ENCODE data around the gene KLHL29. TPM values are rescaled to one million over a fixed set of nuclear protein-coding genes. Genes with fewer than 3 reads are reported as not detected.
A peak's percentile ranks its signal among the peaks of the same experiment; 100 is the strongest.

The KLHL29 gene
- total RNA-seq, 1 donor from 2014 or later, result 2.3 TPM

- DNase-seq (ENCODE audit: low spot score) (peak; percentile 37), ATAC-seq (no peak)
Measured at GRCh38 chr2:23420091-23420839, 35.3 kb downstream of the KLHL29 start.

DNA sequence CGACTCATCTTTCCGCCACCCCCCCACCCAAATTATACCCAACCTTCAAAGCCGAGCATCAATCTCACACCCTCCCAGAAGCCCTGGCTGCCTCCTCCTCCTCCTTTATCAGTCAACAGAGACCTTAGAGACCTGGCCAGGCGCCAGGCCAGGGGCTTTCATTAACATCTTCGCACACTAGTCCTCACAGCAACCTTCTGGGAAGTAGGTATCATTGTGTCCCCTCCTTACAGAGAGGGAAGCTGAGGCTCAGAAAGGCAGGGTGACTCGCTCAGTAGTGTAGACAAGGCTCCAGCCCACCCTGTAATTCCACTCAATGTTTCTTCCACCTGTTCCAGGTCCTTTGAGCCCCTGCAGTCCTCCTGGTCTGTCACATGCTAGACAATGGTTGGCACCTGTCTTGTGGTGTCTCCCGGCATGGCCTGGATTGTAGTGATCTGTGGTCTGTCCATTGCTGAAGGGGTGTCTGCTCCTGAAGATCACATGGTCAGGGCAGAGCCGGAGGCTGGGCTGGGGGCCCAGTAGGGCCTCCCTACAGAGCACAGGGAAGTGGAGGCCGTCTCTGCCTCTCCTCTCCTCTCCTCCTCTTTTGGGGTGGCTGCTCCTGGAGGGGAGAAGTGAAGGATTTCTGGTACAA is 36.0 kb downstream of the KLHL29 start:
- ATAC-seq, result no peak
- DNase-seq (ENCODE audit: low spot score), result peak; percentile 34

GRCh38 chr2:23422089-23423061 is 37.4 kb downstream of the KLHL29 start:
- DNase-seq (ENCODE audit: low spot score), result no peak
- ATAC-seq, result no peak

- DNase-seq (ENCODE audit: low spot score) (peak; percentile 33), ATAC-seq (no peak)
Measured at GRCh38 chr2:23423062-23423872, 38.3 kb downstream of the KLHL29 start.

- no peak for ATAC-seq
- peak; percentile 26 for DNase-seq (ENCODE audit: low spot score)
Measured at GRCh38 chr2:23423873-23424680, 39.1 kb downstream of the KLHL29 start.

- DNase-seq (ENCODE audit: low spot score) (peak; percentile 10), ATAC-seq (peak; percentile 36)
Measured at GRCh38 chr2:23425338-23425871, 40.4 kb downstream of the KLHL29 start.

DNA sequence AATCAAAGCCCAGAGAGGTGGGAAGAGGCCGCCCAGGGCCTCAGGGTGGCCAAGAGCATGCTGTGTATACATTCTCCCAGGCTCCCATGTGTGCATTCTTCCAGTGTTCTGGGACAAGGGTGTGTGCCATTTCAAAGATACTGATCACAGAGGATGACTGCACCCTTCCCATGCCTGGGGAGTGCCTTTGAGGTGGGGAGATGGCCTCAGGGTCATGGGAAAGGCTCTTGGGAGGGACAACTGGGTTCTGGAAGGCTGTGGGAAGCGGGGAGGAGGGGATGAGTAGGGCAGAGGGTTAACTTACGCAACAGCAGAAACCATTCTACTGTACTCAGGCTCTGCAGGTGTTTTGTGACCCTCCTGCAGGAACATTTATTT is 40.9 kb downstream of the KLHL29 start:
- ATAC-seq (no peak), DNase-seq (ENCODE audit: low spot score) (peak; percentile 16)

GRCh38 chr2:23426263-23426905 is 41.4 kb downstream of the KLHL29 start:
- DNase-seq (ENCODE audit: low spot score) (peak; percentile 36), ATAC-seq (peak; percentile 18)

DNA sequence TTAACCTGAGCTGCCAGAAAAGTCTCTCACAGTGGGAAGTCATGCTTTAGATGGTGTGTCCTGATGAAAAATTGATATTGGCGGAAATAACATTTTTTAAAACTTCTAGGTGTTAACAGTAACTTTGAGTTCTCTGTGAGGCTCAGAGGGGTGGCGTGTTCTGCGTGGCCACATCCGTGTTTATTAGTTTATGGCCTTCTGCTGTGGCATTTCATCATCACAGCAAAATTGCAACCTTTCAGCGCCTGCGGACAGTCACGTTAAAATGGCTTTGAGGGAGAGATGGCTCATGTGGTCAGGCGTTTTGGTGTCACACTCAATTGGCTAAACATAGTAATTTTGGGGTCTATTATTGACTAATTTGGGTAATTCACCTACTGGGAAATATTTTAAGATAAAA is 42.4 kb downstream of the KLHL29 start:
- DNase-seq (ENCODE audit: low spot score) (peak; percentile 8), ATAC-seq (no peak)

- ATAC-seq, result no peak
- DNase-seq (ENCODE audit: low spot score), result peak; percentile 31
Measured at GRCh38 chr2:23427976-23428375, 43.0 kb downstream of the KLHL29 start.

DNA sequence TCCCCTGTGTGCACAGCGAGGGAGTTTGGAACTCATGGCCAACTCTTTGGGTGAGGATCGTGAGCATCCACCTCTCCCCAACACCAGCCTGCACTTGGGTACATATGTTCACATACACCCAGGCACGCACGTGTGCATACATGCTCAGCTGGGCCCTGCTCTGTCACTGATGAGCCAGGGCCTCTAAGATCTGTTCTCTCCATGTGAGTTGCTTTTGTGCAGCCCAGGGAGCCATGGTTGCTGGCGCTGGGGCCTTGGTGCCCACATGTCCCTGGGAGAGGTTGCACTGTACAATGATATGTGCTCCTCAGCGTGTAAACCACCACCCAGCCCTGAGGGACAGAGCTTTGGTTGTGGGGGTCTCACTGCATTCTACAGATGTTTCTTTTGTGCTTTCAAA is 44.1 kb downstream of the KLHL29 start:
- DNase-seq (ENCODE audit: low spot score) (peak; percentile 30), ATAC-seq (no peak)

DNA sequence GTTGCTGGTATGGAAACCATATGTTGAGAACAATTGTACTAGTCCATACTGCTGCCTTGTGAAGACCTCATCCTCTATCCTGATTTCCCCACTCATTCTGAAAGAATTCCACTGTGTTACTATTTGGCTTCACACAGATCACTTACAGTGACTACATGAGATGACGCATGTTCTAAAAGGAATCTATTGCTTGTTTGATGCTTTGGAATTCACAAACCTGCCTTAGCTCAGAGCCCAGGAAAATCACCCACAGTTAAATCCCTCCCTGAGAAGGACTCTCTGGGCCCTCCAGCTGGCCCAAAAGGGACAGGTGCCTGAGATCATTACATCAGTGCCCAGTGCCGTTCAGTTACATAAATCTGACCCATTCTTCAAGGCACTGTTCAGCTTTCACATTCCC is 45.3 kb downstream of the KLHL29 start:
- DNase-seq (ENCODE audit: low spot score), result no peak
- no peak for ATAC-seq

- no peak for ATAC-seq
Measured at GRCh38 chr2:23432531-23432930, 47.6 kb downstream of the KLHL29 start.

GRCh38 chr2:23433282-23433681 is 48.3 kb downstream of the KLHL29 start:
- DNase-seq (ENCODE audit: low spot score) (peak; percentile 35), ATAC-seq (peak; percentile 39)

More at GRCh38 chr2:23432531-23432930, 47.6 kb downstream of the KLHL29 start:
- peak; percentile 12 for DNase-seq (ENCODE audit: low spot score)

- peak; percentile 28 for DNase-seq (ENCODE audit: low spot score)
- no peak for ATAC-seq
Measured at GRCh38 chr2:23434721-23435121, 49.7 kb downstream of the KLHL29 start.

DNA sequence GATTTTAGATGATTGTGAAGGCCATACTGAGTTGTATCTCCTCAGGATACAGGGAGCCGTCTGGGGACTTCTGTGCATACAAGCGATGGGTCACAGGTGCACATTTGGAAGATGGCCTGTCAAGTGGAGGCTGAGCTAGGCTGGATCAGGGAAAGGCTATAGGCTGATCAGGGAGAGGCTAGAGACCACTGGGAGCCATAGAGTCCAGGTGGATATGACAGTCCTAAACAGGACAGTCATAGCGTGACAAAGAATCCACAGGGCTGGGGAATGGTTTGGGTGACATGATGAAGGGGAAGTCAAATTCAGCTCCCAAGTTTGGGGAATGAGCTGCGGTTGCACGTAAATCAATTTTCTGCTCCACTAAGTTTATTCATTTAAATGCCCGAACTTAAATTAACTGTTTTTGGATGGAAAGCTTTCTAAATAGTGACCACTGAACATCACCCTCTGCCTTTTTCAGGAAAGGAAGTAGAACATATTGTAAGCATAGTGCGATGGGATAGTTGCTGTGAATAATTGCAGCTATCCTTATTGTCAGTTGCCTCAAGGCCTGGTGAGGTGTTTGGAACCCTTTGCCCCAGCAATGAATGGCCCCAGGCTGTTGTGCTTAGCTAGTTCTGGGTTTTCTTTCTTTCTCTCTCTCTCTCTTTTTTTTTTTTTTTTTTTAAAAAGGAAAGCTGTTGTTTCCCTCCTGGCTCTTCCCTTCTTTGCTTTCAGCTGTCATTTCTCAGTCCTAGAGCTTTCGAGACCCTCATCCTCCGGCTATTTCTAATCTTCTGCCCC is 50.5 kb downstream of the KLHL29 start:
- DNase-seq (ENCODE audit: low spot score), result peak; percentile 7

GRCh38 chr2:23436346-23437098 is 51.5 kb downstream of the KLHL29 start:
- peak; percentile 12 for DNase-seq (ENCODE audit: low spot score)
- ATAC-seq, result no peak

More for the DNA sequence above, 50.5 kb downstream of the KLHL29 start:
- no peak for ATAC-seq
